Measurements from ENCODE around the gene MOB3B.

DNA sequence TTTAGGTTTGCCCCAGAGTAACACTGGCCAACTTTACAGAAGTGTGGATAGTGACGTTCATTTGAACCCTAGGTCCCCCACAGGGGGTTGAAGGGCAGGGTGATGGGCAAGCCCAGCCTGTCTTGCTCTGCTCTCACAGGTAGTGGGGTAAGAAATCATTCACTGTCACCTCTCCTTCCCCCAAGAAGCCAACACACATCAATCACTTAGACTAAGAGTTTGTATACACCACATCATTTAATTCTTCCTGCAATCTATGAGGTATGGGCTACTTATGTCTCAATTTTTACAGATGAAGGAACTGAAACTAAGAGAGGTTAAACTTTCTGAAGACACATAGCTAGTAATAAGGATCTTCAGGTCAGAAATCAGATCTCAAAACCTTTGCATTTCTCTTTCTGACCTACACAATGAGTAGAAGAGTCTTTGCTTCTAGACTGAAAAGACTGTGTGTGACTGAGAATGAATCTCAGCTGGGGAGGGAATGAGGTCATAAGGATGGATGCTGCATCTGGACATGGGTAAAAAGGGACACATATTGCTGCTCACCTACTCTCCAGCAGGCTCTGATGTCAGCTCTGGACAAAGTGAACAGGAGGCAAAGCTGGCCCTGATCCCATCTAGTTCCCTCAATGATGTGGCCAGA, 151.7 kb downstream of the MOB3B start:
- TF ChIP-seq CTCF (conservative IDR thresholded peaks at IDR 0.05; ENCODE audit: low read depth, low read length) = no peak
- no peak for TF ChIP-seq EZH2 (IDR thresholded peaks at IDR 0.05; ENCODE audit: borderline replicate concordance, low read depth, low read length, poor library complexity, severe bottlenecking)
